HG03442 (cell line): Measurements from ENCODE around the gene DEPDC5.

Source experiments
- ATAC-seq: cut with Tn5 transposase; IDR thresholded peaks from one replicate; pipeline ENCODE4 v1.9.1; 2021; ENCODE audit warnings: mild to moderate bottlenecking, moderate library complexity; ENCODE audit not compliant: unreplicated experiment

DEPDC5 gene

GRCh38 chr22:31846161-31847115, 92.6 kb downstream of the DEPDC5 start:
- ATAC-seq: no peak

GRCh38 chr22:31848411-31848810, 94.6 kb downstream of the DEPDC5 start:
- ATAC-seq: no peak

GRCh38 chr22:31850135-31850534, 96.3 kb downstream of the DEPDC5 start:
- ATAC-seq: no peak

- no peak for ATAC-seq
These were observed 99.0 kb downstream of the DEPDC5 start for GRCh38 chr22:31852691-31853421.

GRCh38 chr22:31853736-31854495, 100.1 kb downstream of the DEPDC5 start:
- ATAC-seq: no peak

- no peak for ATAC-seq
These were observed 103.4 kb downstream of the DEPDC5 start for GRCh38 chr22:31857247-31857646.

- no peak for ATAC-seq
These were observed 107.5 kb downstream of the DEPDC5 start for GRCh38 chr22:31861226-31861840.

- ATAC-seq: no peak
These were observed 113.1 kb downstream of the DEPDC5 start for GRCh38 chr22:31866918-31867317.

- ATAC-seq: no peak
These were observed 113.8 kb downstream of the DEPDC5 start for GRCh38 chr22:31867386-31868153.

- no peak for ATAC-seq
These were observed 115.9 kb downstream of the DEPDC5 start for GRCh38 chr22:31869739-31870138.

- no peak for ATAC-seq
These were observed 117.1 kb downstream of the DEPDC5 start for GRCh38 chr22:31870890-31871289.

- ATAC-seq: no peak
These were observed 117.7 kb downstream of the DEPDC5 start for GRCh38 chr22:31871480-31871879.

GRCh38 chr22:31872209-31872608, 118.4 kb downstream of the DEPDC5 start:
- ATAC-seq: no peak

- no peak for ATAC-seq
These were observed 121.0 kb downstream of the DEPDC5 start for GRCh38 chr22:31874821-31875220.

GRCh38 chr22:31876156-31876920, 122.5 kb downstream of the DEPDC5 start:
- ATAC-seq: no peak

GRCh38 chr22:31879585-31879984, 125.8 kb downstream of the DEPDC5 start:
- no peak for ATAC-seq

GRCh38 chr22:31881200-31881599, 127.4 kb downstream of the DEPDC5 start:
- no peak for ATAC-seq

- no peak for ATAC-seq
These were observed 128.0 kb downstream of the DEPDC5 start for GRCh38 chr22:31881865-31882264.

- no peak for ATAC-seq
These were observed 129.2 kb downstream of the DEPDC5 start for GRCh38 chr22:31882971-31883370.
